Measurements from ENCODE around the gene BCAN. TPM values are rescaled to one million over a fixed set of nuclear protein-coding genes. Genes with fewer than 3 reads are reported as not detected.

Gene BCAN
- polyA plus RNA-seq, 1 donor (not counting 4 experiments of a cell fraction or from before 2014, with no cell fraction given) = not detected

- no peaks in the 10 kb centered on the region for H3K4me1 ChIP-seq (ENCODE audit: control insufficient read depth, extremely low read depth, insufficient read depth, low read length)
- no peak overlapping the region for H3K9ac ChIP-seq (ENCODE audit: control insufficient read depth, extremely low read depth, insufficient read depth, low read length)
- H3K9me1 ChIP-seq (ENCODE audit: control insufficient read depth, extremely low read depth, insufficient read depth, low read length) = no peaks in the 10 kb centered on the region
- FAIRE-seq (no peak), DNase-seq (ENCODE audit: low read depth, low spot score) (no peak)
- no peaks in the 10 kb centered on the region for H3K9me3 ChIP-seq (ENCODE audit: control insufficient read depth, low read depth, low read length)
- H3K27ac ChIP-seq (ENCODE audit: control insufficient read depth, insufficient read depth, low read length) = no peak overlapping the region
- H3K27me3 ChIP-seq (ENCODE audit: control insufficient read depth, extremely low read depth, insufficient read depth, low read length) = peaks cover 82% of the 10 kb centered on the region
- peaks cover 3% of the 10 kb centered on the region for H4K20me1 ChIP-seq (ENCODE audit: control insufficient read depth, extremely low read depth, insufficient read depth, low read length)
- H3K79me2 ChIP-seq (ENCODE audit: control insufficient read depth, insufficient read depth, low read length) = no peaks in the 10 kb centered on the region
- H3K36me3 ChIP-seq (ENCODE audit: control insufficient read depth in 2 of 2, extremely low read depth in 1 of 2, insufficient read depth in 2 of 2, low read length in 2 of 2) = no peaks in the 10 kb centered on the region
- dilution Hi-C loops (cut with MboI; ENCODE audit: extremely low pct_ligation_motif_present, low sequenced_read_pairs) = no loop called here
- H2AFZ ChIP-seq (ENCODE audit: control insufficient read depth, low read length) = no peak overlapping the region
- H3K4me3 ChIP-seq (ENCODE audit: control insufficient read depth in 2 of 3, extremely low read depth in 1 of 3, insufficient read depth in 2 of 3, low read depth in 1 of 3, low read length in 3 of 3) = no peak overlapping the region
- TF ChIP-seq CTCF (optimal IDR thresholded peaks at IDR 0.05 in 1 of 3, IDR thresholded peaks at IDR 0.05 in 1 of 3, conservative IDR thresholded peaks at IDR 0.05 in 1 of 3; ENCODE audit: extremely low read depth in 1 of 3, insufficient read depth in 2 of 3, low read length in 3 of 3) (no peak), EZH2 (IDR thresholded peaks at IDR 0.05; ENCODE audit: low read length) (no peak)
- no peak overlapping the region for H3K4me2 ChIP-seq (ENCODE audit: control insufficient read depth, extremely low read depth, insufficient read depth, low read depth, low read length)
Measured at GRCh38 chr1:156647351-156647750, 5.4 kb downstream of the BCAN start.

GRCh38 chr1:156648496-156648895 lies 6.6 kb downstream of the BCAN start:
- no peak overlapping the region for H3K27ac ChIP-seq (ENCODE audit: control insufficient read depth, insufficient read depth, low read length)
- H2AFZ ChIP-seq (ENCODE audit: control insufficient read depth, low read length) = no peak overlapping the region
- dilution Hi-C loops (cut with MboI; ENCODE audit: extremely low pct_ligation_motif_present, low sequenced_read_pairs) = no loop called here
- H3K9me1 ChIP-seq (ENCODE audit: control insufficient read depth, extremely low read depth, insufficient read depth, low read length) = no peaks in the 10 kb centered on the region
- H3K79me2 ChIP-seq (ENCODE audit: control insufficient read depth, insufficient read depth, low read length) = no peaks in the 10 kb centered on the region
- peaks cover 70% of the 10 kb centered on the region for H3K27me3 ChIP-seq (ENCODE audit: control insufficient read depth, extremely low read depth, insufficient read depth, low read length)
- TF ChIP-seq CTCF (optimal IDR thresholded peaks at IDR 0.05 in 1 of 3, IDR thresholded peaks at IDR 0.05 in 1 of 3, conservative IDR thresholded peaks at IDR 0.05 in 1 of 3; ENCODE audit: extremely low read depth in 1 of 3, insufficient read depth in 2 of 3, low read length in 3 of 3) (no peak), EZH2 (IDR thresholded peaks at IDR 0.05; ENCODE audit: low read length) (no peak)
- H3K9ac ChIP-seq (ENCODE audit: control insufficient read depth, extremely low read depth, insufficient read depth, low read length) = no peak overlapping the region
- FAIRE-seq (no peak), DNase-seq (ENCODE audit: low read depth, low spot score) (no peak)
- H3K4me3 ChIP-seq (ENCODE audit: control insufficient read depth in 2 of 3, extremely low read depth in 1 of 3, insufficient read depth in 2 of 3, low read depth in 1 of 3, low read length in 3 of 3) = no peak overlapping the region
- peaks cover 3% of the 10 kb centered on the region for H4K20me1 ChIP-seq (ENCODE audit: control insufficient read depth, extremely low read depth, insufficient read depth, low read length)
- no peaks in the 10 kb centered on the region for H3K36me3 ChIP-seq (ENCODE audit: control insufficient read depth in 2 of 2, extremely low read depth in 1 of 2, insufficient read depth in 2 of 2, low read length in 2 of 2)
- H3K4me1 ChIP-seq (ENCODE audit: control insufficient read depth, extremely low read depth, insufficient read depth, low read length) = no peaks in the 10 kb centered on the region
- H3K4me2 ChIP-seq (ENCODE audit: control insufficient read depth, extremely low read depth, insufficient read depth, low read depth, low read length) = no peak overlapping the region
- no peaks in the 10 kb centered on the region for H3K9me3 ChIP-seq (ENCODE audit: control insufficient read depth, low read depth, low read length)

Measured in keratinocyte (primary cell).